Tongue (tissue), 2 donors: ENCODE data around the gene IRGQ. TPM values are rescaled to one million over a fixed set of nuclear protein-coding genes. Genes with fewer than 3 reads are reported as not detected.
"Not testable (repeated sequence)": the region's sequence is repeated elsewhere in the genome, so short reads cannot be mapped to it uniquely, and the experiment has no call there.

ENCODE experiments used
- DNase-seq: peaks from one replicate; pipeline ENCODE4 v3.0.0-alpha.2; 2015
- total RNA-seq: library from RNA; depleted of rRNA; stranded (reverse); fragments of >200 nt; gene quantifications from one replicate; pipeline ENCODE4 v1.2.3, GENCODE V29; 2014

Gene IRGQ
- total RNA-seq, 1 donor from 2014 or later: 26.0 TPM

DNA sequence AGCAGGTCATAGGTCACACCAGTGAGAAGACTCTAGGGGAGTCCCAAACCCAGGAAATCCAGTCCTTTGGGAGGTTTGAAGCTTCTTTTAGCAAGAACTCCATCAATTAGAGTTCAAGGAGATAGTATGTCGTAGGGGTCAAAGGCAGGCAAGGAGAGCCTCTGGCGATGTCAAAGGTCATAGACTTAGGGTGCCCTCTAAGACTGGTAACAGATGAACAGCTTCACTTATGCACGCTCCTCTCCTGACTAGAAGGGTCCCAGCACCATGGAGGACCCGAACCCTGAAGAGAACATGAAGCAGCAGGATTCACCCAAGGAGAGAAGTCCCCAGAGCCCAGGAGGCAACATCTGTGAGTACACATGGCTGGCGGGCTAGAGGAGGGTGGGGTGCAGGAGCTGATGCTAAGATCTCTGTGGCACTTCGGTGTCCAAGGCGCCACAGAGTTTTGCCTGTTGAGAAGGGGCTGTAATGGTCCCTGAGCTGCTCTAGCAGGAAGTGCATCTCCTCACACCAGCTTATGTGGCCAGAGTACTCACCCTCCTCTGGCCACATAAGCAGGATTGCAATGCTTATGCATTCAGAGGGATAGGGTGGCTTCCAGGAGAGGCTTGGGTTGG lies 1.0 kb upstream of the IRGQ start:
- no peak for DNase-seq

DNA sequence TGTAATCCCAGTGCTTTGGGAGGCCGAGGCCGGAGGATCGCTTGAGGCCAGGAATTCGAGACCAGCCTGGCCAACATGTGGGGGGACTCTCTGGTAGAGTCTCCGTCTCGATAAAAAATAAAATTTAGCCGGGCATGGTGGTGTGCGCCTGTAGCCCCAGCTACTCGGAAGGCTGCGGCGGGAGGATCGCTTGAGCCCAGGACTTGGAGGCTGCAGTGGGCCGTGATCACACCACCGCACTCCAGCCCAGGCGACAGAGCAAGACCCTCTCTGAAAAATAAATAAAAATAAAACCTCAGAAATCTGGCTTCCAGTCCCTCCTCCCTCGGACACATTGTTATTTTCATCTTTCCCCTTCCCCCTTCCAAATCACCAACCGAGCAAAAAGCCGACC lies 332 bp downstream of the IRGQ start:
- DNase-seq: no peak

DNA sequence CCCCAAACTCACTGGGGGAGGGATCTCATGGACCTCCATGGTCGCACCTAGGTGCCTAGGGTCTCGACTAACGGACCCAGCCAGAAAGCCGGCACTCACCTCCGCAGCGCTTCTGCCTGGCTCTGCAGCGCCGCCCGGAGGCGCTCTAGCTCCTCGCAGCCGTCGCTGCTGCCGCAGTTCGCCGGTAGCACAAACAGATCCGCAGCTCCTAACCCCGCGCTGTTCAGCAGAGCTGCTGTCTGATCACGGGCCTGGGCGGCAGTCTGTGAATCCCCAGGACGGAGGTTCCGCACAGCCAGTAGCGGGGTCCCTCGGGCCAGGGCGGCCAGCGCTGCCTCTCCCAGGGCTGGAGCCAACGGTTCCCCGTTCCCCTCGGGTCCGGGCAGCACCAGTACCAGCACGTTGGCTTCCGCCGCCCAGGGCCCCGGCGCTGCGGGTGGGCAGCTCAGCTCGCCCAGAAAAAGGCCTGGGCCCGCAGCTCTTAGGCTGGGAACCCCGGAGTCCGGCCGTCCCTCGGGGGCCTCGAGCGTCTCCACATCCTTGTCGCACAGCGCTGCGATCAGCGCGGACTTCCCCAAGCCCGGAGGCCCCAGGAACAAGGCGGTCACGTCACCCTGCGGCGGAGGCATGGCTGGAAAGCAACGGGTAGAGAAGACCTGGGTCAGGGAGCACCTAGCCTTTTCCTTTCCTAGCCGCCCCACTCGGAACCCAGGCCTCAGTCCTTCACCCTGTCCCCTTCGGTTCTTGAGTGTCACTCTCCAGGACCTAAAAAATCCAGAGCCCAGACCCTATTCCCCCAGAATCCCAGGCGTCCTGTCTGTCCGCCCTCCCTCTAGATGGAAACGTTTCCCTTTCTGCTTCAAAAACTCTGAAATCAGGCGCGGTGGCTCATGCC lies 977 bp downstream of the IRGQ start:
- DNase-seq: peak; percentile 70

DNA sequence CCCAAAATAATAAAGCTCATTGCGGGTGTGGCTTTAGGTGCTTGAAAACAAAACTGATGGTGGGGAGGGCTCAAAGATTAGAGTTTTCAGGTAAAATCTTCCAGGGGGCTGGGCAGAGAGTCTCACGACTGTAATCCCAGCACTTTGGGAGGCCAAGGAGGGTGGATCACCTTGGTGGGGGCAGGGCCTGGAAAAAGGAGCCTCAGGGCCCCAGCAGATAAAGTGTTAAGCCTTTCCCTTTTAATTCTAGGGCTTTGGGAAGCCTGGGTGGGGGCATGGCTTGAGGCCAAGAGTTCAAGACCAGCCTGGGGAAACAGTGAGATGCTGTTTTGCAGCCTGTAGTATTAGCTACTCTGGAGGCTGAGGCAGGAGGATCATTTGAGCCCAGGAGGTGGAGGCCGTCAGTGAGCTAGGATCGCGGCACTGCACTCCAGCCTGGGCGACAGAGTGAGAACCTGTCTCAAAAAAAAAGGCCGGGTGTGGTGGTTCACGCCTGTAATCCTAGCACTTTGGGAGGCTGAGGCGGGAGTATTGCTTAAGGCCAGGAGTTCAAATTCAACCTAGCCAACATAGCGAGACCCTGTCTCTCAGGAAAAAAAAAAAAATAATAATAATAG lies 1.7 kb downstream of the IRGQ start:
- no peak for DNase-seq

DNA sequence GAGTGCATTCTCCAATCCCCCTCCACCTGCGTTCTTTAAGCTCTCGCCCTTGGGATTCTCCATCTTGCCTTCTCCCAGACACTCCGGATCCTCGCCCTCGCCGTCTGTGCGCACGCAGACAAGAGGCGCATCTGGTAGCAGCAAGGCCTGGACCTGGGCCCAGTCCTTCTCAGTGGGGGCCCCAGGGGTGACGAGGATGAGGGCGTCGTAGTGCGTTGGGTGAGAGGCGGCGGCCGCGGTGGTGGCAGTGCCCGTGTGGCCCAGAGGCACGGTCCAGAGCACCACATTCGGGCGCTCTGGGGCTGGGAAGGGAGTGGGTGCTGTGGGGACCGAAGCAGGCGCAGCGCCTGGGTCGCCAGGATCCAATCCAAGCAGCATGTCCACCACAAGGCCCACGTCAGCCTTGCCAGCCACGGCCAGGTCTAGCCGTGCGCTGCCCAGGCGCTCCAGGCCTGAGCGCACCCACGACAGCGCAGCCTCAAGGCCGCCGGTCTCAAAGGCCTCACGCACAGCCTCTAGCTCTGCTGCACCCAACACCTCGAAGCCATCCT lies 3.1 kb downstream of the IRGQ start:
- DNase-seq: no peak

DNA sequence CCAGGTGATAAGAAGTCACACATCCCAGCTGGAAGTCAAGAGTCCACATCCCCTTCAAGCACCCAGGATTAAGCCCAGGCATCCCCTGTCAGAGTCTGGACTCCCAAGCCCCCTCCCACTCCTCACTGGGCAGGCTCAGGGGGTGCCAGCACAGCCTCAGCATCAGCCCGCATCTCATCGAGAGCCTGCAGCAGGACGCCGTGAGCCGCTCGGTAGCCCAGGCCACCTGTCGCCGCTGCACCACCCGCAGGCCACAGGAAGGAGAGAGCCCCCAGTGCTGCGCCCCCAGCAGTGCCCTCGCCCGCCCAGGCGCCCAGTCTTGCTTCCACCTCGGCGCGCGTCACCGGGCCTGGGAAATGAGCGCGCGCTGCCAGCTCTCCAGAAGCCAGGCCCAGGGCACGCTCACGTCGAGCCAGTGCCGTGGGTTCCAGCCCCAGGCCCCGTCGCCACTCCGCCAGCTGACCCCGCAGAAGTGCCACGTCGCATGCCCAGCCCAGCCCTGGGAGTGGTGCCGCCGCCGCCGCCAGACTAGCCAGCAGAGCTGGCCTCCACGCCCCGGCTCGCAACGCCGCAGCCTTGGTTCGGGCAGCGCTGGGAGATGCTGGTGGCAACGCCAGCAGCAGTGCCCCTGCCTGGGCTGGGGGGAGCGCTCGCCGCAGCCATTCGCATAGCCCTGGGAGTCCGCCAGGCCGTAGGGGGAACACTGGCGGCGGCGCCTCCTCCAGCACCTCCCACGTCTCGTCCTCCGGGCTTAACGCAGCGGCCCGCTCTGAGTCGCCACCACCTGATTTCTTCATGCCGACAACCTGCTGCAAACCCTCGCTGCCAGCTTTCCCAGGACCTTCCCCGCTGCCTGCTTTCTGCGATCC lies 3.8 kb downstream of the IRGQ start:
- DNase-seq: no peak

DNA sequence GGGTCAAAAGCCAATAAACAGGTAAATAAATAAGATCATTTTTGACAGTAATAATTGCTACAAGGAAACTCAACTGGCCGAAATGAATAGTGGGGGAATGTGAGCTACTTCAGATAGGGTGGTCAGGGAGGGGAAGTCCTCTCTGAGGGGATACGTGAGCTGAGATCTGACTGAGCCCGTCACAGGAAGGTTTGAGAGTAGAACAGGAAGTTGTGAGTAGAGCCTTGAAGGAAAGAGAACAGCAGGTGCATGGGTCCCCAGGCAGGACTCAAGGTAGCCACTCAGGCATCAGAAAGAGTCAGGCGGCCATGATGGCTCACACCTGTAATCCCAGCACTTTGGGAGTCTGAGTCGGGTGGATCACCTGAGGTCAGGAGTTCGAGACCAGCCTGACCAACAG lies 6.3 kb downstream of the IRGQ start:
- DNase-seq: no peak

DNA sequence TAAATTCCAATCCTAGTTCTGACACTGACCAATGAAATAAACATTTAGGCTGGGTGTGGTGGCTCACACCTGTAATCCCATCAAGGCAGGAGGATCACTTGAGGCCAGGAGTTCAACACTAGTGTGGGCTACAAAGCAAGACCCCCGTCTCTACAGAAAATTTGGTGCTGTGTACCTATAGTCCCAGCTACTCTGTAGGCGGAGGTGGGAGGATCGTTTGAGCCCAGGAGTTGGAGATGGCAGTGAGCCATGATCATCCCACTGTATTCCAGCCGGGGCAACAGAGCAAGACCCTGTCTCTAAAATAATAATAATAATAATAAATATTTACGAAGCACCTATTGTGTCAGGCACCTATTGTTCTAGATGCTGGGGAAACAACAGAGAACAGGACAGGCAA lies 6.7 kb downstream of the IRGQ start:
- no peak for DNase-seq

DNA sequence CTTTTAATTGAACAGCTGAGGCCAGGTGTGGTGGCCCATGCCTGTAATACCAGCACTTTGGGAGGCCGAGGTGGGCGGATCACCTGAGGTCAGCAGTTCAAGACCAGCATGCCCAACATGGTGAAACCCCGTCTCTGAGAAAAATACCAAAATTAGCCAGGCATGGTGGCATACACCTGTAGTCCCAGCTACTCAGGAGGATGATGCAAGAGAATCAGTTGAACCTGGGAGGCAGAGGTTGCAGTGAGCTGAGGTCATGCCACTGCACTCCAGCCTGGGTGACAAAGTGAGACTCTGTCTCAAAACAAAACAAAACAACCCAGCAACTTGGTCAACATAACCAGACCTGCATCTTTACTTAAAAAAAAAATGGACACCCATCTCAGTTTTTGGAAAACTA lies 8.9 kb downstream of the IRGQ start:
- not testable (repeated sequence) for DNase-seq

DNA sequence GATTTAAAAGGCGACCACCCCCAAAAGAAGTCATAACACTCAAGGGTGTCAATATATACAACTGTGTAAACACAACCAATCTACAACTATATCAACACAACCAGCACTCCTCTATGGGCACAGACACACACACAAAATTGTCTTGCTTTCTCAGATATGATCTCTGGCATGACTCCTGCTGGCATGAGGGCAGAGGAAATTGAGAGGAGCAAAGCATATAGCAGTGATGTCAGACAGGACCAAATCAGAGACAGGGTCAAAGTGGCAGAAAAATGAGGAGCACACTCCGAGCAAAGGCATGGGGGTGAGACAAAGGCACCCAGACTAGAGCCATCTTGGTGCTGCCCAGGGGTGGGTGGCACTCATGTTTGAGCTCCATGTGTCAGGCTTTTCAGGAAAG lies 9.6 kb downstream of the IRGQ start:
- DNase-seq: no peak

DNA sequence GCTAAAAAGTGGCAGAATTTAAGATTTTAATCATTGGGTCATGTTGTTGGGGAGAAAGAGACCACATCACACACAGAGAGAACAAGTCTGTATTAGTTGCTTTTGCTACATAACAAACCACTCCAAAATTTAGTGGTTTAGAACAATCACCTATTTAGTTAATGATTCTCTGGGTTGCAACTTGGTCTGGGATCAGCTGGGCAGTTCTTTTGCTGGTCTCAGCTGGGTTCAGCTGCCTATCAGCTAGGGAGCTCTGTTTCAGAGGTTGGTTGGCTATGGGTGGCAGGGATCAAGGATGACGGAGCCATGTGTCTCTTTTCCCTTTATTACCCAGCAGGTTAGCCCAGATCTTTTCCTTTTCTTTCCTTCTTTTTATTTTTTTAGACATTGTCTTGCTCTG lies 11.4 kb downstream of the IRGQ start:
- DNase-seq: no peak

DNA sequence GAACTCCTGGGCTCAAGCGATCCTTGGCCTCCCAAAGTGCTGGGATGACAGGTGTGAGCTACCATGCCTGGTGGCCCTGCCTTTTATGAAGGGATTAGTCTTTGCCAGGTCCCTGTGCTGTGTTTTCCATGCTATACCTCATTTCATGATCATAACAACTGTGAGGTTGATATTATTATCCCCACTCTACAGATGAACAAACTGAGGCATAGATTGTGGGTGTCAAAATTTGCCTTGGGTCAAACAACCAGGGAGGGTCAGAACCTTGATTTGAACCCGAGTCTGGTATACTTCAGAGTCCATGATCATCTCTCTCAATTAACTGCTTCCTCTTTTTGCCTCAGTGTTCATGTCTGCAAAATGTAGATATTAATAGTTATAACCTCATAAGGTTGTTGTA lies 13.4 kb downstream of the IRGQ start:
- DNase-seq: no peak

DNA sequence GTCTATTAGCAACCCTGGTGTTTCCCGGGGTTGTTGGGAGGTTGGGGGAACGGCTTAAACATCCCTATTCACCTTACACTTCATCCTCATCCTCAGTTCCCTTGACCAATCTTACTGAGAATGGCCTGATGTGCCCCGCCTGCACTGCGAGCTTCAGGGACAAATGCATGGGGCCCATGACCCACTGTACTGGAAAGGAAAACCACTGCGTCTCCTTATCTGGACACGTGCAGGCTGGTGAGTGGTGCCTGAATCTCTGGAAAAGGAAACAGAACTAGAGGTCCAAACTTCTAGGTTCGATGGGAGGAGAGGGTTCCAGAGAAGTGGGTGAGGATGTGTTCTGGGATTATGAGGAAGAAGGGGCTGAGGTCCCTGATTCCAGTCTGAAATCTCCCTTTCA lies 14.5 kb downstream of the IRGQ start:
- DNase-seq: no peak

DNA sequence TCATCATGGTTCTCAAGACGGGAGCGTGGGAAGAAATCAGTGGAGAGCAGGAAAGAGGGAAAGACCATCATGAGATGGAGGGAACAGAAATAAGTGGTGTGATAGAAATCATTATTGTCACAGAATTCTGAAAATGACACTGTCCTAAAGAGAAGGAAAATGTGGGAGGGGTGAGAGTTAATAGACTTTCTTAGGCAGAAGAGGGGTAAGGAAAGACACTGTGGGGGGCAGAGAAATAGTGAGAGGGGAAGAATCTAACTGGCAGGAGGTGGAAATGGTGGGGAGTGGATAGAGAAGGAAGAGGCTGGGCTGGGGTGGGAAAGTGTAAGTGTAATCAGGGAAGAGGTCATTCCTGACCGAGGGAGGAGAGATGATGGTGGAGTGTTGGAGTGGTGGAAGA lies 17.1 kb downstream of the IRGQ start:
- DNase-seq: no peak

DNA sequence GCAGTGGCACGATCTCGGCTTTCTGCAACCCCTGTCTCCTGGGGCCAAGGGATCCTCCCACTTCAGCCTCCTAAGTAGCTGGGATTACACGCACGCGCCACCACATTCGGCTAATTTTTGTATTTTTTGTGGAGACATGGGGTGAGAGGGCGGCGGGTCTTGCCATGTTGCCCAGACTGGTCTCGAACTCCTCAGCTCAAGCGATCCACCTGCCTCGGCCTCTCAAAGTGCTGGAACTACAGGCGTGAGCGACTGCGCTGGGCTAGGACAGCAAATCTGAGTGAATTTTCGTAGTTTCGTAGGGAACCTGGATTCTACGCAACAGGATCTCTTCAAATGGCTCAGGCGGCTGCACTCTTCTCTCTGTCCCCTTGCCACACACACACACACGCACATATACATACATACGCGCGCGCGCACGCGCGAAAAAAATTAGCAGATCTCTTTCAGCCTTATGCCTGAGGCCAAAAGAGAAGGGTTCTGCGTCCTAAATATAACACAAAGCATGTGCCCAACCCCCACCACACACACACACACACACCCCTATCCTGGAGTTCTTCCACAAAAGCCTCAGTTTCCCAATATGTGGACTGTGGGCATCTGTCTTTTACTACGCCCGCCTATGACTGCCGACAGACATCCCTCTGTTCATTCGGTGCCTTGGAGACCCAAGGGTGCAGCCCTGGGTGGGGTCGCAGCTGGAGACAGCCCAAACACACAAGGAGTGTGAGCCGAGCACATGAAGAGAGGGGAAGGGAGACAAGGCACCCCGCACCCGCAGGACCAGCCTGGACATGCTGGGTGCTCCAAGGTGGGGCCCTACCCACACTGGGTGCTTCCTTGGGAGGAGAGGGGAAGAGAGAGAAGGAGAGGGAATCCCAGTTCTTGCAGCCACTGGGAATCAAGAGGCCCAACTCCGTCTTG lies 19.7 kb downstream of the IRGQ start:
- peak; percentile 59 for DNase-seq

DNA sequence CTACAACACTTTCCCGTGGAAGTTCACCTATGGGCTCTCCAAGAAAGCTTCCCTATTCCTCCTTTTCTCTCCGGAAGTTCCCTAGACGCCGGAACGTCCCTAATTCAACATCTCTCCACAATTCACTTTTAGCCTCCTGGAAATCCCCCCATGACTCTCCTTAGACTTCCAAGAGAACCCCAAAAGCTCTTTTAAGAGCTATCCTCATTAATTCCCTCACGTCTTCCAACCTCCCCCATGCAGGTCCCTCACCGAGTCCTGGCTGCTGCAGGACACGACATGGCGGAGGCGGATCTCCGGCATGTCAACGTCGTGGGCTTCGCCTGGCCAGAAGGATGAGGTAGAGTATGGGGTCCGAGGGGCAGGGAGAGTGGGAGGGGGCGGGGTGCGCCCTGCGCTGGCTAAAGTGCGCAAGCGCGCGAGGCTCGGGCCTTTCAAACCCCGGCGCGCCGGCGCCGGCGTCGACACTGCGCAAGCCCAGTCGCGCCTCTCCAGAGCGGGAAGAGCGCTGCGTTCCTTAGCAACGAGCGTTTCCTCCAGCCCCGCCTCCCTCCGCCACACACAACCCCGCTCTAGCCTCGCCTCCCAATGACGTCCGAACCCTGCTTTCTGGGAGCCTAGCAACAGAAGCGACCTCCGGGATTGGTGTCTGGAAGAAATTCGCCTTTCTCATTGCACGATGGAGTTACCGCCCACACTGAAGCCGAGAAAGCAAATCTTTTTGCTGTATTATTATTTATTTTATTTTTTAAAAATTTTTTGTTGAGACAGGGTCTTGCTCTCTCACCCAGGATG lies 20.6 kb downstream of the IRGQ start, which contains the start of the genes PINLYP and XRCC1:
PINLYP (plus strand) TSS at position 646 of the 795 bp plus-strand sequence. CDS start 1,391 bp downstream, outside the sequence.
XRCC1 (minus strand) TSS at position 372 of the 795 bp plus-strand sequence; CDS start at position 303, 69 bp downstream.
- peak; percentile 100 for DNase-seq

DNA sequence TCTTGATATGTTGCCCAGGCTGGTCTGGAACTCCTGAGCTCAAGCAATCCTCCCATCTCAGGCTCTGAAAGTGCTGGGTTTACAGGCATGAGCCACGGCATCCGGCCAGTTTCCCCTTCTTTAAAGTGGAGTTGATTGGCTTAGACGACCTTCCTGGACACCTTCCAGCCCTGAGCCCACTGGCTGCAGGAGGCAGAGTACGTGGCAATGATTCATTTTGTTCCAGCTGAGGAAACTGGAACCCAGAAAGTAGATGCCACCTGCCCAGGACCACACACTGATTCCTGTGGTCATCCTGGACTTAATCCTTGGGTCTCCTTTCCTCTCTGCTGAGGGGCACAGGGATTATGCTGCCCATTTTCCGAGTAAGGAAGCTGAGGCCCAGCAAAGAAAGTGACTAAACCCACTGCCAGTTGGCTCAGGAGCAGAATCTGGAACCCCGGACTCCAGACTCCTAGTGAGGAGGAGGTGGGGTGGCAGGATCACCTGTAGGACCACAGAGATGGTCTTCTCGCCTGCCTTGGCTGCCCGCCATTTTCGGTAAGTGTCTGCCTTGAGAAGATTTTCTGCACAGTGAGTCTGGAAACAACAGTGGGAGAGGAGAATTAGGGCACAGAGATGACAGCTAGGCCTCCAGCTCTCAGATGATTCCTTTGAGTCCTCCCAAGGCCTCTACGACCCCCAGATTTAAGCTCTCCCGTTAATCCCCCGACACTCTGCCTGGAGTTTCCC lies 21.3 kb downstream of the IRGQ start:
- no peak for DNase-seq

DNA sequence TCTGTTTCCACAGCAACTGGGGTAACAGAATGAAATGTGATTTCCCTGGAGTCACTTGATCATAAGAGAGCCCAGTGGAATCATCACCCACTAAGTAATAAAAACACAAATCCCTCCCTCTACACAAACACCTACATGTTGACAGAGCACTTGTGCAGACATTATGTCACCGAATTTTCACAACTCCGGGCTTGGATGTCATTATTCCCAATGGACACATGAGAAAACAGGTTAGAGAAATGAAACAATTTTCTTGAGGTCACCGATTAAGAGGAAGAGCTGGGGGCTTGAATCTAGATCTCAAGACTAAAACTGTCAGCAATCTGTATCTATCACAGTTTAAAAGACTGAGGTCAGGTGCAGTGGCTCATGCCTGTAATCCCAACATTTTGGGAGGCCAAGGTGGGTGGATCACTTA lies 23.8 kb downstream of the IRGQ start:
- peak; percentile 40 for DNase-seq

DNA sequence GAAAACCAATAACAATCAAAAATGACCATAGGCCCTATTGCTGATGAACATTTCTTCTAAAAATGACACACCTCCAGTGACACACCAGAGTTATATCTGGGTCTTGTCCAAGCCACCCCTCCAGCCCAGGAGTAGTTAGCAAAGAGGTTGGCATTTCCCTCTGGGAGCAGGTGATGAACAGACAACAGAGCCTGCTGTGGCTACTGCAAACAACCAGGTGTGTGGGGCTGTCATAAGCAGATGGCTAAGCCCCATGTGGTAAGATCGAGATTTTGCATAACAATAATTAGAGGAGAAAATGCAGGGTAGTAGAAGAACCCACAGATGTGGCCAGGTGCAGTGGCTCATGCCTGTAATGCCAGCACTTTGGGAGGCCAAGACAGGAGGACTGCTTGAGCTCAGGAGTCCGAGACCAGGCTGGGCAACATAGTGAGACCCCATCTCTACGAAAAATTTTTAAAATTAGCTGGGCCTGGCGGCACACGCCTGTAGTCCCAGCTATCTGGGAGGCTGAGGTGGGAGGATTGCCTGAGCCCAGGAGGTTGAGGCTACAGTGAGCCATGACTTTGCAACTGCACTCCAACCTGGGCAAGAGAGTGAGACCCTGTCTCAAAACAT lies 25.7 kb downstream of the IRGQ start:
- no peak for DNase-seq
